GM21390 (cell line): Measurements from ENCODE around the gene MCRIP1.

ENCODE experiments used
- ATAC-seq: cut with Tn5 transposase; IDR thresholded peaks from one replicate; pipeline ENCODE4 v1.9.1; 2021; ENCODE audit not compliant: unreplicated experiment

The MCRIP1 gene

DNA sequence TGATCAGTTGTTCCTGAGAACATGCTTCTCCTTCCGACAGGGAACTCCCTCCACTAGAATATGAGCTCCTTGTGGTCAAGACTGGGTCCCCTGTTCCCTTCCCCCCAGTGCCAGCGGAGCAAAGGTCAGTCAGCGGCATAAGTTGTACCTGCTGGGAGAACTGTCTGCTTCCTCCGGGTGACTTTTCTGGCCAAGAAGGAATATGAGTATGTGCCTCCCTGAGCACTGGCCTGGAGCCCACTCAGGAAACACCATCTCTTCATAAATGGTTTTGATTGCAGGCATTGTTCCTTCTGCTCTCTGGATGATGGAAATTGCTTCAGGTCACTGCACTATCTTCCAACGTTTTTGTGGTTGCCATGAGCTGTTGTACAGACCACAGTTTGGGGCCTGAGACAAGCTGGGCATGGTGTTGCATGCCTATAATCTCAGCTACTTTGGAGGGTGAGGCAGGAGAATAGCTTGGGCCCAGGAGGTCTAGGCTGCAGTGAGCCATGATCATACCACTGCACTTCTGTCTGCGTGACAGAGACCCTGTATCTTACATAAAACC is 30.1 kb upstream of the MCRIP1 start:
- ATAC-seq: no peak

- ATAC-seq: peak; percentile 77
These were observed 27.9 kb upstream of the MCRIP1 start for GRCh38 chr17:81860756-81861568.

DNA sequence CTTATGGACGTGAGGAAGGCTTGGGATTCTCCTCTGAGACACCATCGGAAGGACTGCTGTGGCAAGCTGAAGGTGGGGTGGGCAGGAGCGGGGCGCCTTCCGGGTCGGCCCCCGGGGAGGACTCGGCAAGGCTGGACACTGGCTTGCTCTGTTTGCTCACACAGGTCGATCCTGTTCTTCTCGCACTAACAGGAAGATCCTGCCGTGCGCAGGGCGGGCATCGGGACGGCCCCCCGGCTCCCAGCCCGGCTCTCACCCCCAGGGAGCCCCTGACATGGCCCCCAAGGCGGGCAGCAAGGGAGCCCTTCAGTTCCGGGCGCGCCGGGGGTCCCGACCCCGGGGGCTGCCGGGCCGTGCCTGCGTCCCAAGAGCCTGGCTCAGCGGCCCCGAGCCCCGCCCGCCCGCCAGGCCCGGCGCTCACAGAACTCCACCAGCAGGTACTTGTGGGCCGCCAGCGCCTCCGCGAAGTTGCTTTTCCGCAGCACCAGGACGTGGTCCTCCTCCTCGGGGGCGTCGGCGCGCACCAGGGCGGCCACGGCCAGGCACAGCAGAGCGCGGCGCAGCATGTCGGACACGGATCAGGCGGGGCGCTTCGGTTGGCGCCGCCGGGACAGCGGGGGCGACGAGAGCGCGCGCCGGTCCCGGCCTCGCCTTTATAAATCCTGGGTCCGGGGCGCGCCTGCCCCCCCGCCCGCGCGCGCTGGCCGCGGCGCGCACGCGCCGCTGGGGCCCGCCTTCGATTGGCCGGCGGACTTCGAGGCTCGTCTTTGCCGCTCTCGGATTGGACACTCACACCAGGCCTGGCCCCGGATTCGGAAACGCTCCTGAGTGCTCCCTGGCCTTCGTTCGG is 27.0 kb upstream of the MCRIP1 start, which contains the start of gene P4HB:
P4HB (minus strand) TSS at position 630 of the 850 bp plus-strand sequence; CDS start at position 566, 64 bp downstream.
- ATAC-seq: peak; percentile 2

DNA sequence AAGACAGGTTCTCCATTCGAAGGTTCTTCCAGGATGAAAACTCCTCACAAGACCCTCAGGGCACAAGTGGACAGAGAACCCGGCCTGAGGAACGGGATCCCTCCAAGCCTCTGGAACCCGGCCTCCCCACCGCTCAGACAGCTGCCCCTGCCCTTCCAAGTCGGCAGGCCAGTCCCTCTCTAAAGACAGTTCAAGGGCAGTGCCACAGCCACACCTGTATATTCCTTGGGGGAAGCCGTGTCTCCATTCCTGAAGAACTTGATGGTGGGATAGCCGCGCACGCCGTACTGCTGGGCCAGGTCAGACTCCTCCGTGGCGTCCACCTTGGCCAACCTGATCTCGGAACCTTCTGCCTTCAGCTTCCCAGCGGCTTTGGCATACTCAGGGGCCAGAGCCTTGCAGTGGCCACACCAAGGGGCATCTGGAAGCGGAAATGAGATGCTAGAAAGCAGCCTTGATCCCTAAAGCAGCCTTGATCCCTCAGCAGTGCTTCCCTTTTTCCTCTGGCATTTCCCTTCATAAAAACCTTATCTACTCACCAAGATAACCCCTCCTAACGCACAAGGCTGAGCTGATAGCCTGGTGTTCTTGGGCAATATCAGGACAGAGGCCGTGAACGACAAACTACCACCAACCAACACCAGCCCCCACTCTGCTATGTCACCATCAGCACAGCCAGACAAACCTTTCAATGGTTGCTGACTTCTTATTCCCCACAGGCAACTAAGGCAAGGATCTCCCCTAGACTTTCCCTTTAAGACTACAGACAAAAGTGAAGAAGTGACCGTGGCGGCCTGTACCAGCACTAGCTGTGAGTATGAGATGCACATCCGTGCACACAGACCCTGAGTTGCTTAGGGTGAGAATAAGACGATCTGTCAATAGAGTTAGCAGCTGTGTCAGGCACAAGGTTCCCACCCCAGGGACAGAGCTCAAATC is 26.1 kb upstream of the MCRIP1 start:
- ATAC-seq: no peak

DNA sequence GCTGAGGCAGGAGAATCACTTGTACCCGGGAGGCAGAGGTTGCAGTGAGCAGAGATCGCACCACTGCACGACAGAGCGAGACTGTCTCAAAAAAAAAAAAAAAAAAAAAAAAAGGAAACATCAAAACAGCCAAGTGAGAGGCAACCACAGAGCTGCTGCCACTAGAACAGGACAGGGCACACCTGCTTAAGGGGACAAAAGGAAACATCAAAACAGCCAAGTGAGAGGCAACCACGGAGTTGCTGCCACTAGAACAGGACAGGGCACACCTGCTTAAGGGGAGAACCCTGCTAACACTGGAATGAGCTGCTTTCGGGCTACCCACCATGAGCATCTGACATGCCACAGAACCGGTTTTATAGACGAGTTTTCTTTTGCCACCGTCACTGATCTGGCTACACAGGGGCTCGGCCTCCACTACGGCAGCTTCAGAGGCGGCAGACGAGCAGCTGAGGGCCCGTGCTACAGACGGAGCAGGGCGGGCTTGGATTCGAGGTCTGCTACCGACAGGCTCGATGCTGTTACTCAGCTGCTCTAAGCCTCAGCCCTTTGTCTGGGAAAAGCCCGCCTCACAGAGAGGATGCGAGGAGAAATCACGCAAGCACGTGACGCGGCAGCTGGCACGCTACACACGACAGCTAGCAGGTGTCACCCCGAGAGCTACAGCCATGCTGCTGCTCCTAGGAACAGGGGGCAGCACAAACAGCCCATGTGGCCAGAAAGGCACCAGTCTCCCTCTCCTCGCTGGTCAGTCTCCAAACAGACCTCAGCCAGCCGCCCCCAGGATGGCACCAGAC is 25.3 kb upstream of the MCRIP1 start:
- no peak for ATAC-seq

GRCh38 chr17:81854974-81855774 is 22.1 kb upstream of the MCRIP1 start:
- no peak for ATAC-seq

- no peak for ATAC-seq
These were observed 19.1 kb upstream of the MCRIP1 start for GRCh38 chr17:81852237-81852636.

- no peak for ATAC-seq
These were observed 18.3 kb upstream of the MCRIP1 start for GRCh38 chr17:81851423-81851822.

DNA sequence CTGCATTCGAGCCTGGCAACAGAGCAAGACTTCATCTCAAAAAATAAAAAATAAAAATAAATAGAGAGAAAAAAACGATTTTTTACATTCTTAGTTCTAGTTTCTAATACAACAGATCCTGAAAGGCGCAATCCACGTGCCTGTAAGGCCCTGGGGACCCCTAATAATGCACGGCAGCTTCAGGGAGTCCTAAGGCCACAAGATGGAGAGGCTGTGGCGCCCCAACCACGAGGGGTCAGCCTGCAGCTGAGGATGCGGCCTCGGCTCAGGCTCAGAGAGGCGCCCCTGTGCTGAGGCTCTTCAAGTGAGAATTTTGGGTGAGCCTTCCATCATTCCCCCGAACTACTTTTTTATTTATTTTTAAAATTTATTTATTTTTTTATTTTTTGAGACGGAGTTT is 16.4 kb upstream of the MCRIP1 start:
- ATAC-seq: no peak

- ATAC-seq: no peak
These were observed 13.9 kb upstream of the MCRIP1 start for GRCh38 chr17:81846743-81847689.

DNA sequence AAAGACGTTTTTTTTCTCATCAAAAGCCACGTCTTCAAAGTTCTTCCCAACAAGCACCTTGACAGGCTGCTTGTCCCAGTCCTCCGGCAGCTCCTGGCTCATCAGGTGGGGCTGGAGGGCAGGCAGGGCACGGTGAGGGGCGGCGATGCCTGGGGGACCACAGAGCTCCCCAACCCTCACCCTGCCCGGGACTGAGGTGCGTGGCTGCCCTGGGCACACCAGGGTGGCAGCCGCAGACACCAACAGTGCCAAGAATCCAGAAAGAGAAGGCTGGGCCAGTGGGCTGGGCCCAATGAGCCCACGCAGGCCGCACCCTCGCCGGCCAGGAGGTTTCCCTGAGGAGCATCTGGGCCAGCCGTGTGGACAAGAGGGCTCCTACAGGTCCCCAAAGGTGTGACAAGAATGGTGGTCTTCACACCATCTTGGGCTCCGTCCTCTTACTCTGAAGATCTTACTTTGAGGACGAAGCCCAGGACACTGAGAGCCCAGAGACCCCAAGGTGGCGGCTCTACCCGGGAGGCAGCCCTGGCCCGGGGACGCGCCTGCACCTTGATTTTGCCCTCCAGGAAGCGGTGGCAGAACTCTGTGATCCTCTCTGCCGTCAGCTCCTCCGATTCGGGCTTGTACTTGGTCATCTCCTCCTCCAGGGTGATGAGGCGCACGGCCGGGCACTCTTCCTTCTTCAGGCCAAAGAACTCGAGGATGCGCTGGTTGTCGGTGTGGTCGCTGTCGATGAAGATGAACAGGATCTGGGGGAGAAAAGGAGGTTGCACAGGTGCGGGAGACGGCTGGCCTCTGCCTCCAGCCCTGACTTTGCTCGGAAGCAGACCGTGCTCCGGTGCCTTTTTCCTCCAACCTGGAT is 13.0 kb upstream of the MCRIP1 start:
- ATAC-seq: no peak

GRCh38 chr17:81845361-81845760 is 12.3 kb upstream of the MCRIP1 start:
- no peak for ATAC-seq

GRCh38 chr17:81844887-81845286 is 11.8 kb upstream of the MCRIP1 start:
- no peak for ATAC-seq

GRCh38 chr17:81844327-81844851 is 11.3 kb upstream of the MCRIP1 start:
- no peak for ATAC-seq

- ATAC-seq: no peak
These were observed 10.7 kb upstream of the MCRIP1 start for GRCh38 chr17:81843713-81844326.
